GM18951 (cell line): Measurements from ENCODE around the gene MED22.
"Not testable (repeated sequence)": the region's sequence is repeated elsewhere in the genome, so short reads cannot be mapped to it uniquely, and the experiment has no call there.

Experiments used
- POLR2A ChIP-seq: IDR thresholded peaks from 4 replicates; pipeline ENCODE4 v1.6.1; 2011; ENCODE audit warnings: mild to moderate bottlenecking; ENCODE audit not compliant: insufficient read length, insufficient read depth; ENCODE audit errors: extremely low read depth
- in situ Hi-C: fragments of 300-500 bp; cut with MboI; formaldehyde crosslinking; loops from one replicate; pipeline ENCODE4 v1.12.0; 2022; ENCODE audit warnings: low sequenced_read_pairs, mixed read lengths, inconsistent platforms; ENCODE audit not compliant: unreplicated experiment

MED22 gene

DNA sequence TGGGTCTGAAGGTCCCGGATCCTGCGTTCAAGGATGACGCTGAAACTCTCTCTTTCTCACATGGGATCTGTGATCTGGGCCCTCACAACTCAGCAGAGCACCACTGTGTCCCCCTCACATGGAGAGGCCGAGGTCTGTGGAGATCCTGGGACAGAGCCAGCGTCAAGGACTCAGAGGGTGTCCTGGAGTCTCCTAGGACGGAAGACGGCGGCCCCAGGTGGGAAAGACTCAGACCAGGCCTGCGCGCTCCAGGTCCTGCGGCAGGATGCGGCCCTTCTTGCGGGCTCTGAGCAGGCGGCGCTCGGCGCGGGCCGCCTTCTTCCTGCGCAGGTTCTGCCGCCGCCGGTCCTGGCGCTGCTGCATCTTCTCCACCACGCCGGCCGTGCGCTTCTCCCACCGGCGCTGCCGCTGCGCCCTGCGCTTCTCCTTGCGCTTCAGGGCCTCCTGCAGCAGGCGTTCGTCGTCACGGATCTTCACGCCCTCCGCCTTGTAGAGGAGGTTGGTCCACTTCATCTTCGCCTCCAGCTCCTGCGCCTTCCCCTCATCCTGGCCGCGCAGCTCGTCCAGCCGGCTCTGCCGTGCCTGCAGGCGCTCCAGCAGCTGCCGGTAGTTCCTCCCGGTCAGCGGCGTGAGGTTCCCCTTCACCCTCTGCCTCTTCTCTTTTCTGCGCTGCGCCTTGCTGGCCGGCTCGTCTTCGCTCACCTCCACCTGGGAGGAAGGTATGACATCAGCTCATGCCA, 16.1 kb downstream of the MED22 start:
- no peak for TF ChIP-seq POLR2A
- in situ Hi-C loops: no loop called here

DNA sequence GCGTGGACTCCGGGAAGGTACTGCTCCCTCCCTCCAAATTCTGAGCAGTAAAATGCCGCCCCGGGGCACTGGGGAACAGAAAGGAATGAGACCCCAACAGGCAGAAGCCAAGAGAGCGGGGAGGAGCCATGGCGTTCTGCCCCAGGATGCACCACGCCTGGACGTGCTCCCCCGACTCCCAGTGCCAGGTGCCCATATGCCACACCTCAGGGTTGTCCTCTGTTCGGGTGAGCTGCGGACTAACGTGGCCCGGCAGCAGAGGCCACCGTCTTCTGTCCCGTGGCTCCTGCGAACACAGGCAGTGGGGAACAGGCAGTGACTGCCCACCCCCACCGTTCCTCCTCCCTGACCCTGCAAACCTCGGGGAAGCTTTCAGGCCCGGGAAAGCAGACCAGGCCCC, 16.7 kb downstream of the MED22 start:
- TF ChIP-seq POLR2A: no peak
- in situ Hi-C loops: no loop called here

DNA sequence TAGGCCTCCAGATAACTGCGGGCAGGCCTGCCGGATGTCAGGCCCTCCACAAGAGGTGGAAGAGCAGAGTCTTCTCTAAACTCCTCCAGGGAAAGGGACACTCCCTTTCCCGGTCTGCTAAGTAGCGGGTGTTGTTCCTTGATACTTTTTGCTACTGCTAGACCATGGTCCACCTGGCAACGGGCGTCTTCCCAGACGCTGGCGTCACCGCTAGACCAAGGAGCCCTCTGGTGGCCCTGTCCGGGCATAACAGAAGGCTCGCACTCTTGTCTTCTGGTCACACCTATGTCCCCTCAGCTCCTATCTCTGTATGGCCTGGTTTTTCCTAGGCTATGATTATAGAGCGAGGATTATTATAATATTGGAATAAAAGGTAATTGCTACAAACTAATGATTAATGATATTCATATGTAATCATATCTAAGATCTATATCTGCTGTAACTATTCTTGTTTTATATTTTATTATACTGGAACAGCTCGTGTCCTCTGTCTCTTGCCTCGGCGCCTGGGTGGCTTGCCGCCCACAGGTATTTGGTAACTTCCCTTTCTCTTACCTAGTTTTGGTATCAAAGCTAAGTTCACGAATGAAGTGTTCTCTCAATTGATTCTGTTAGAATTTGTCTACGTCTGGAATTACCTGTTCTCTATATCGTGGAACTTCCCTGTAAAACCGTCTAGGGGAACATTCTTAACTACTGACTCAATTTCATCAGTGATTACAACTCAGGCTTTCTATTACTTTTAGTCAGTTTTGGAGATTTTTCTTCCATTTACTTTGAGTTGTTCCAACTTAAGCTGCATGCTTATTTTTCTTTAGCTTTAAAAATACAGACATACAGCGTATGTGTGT, 18.4 kb downstream of the MED22 start:
- in situ Hi-C loops: not testable (repeated sequence)

DNA sequence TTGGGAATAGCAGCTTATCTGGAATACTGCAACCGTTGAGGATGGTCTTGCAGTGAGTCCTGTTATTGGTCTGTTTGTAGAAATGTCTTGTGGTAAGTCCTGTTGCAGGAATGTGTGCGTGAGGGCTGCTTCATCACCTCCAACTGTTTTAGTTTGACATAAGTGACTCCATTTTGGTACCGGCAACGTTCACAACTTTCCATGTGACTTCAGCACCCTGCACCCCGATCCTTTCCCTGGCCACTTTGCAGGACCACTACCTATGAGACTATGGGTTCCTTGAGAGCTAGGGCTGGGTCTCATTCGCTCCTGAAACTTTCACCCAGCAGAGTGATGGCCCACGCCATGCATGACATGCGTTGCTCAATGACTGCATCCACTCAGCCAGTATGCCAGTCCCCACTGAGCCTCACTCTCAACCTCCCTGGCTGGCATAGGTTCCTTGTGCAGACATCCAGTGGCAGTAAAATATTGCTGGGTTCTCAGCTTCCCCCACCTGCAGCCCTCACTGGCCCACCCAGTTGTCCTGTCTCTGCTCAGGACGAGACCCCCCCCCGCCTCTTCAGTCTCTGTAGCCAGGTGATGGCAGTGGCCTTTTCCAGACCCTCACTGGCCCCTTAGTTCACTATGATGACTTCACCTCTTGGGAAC, 20.0 kb downstream of the MED22 start:
- in situ Hi-C loops: no loop called here
- TF ChIP-seq POLR2A: no peak

DNA sequence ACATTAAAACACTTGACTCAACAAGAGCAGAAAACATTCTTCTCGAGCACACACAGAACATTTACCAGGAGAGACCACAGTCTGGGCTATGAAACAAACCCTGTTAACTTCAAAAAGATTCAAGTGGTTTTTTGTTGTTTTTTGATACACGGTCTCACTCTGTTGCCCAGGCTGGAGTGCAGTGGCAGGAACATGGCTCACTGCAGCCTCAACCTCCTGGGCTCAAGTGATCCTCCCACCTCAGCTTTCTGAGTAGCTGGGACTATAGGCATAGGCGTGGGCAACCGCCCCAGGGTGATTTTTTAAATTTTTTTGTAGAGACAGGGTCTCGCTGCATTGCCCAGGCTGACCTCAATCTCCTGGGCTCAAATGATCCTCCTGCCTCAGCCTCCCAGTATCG, 20.9 kb downstream of the MED22 start:
- in situ Hi-C loops: not testable (repeated sequence)

DNA sequence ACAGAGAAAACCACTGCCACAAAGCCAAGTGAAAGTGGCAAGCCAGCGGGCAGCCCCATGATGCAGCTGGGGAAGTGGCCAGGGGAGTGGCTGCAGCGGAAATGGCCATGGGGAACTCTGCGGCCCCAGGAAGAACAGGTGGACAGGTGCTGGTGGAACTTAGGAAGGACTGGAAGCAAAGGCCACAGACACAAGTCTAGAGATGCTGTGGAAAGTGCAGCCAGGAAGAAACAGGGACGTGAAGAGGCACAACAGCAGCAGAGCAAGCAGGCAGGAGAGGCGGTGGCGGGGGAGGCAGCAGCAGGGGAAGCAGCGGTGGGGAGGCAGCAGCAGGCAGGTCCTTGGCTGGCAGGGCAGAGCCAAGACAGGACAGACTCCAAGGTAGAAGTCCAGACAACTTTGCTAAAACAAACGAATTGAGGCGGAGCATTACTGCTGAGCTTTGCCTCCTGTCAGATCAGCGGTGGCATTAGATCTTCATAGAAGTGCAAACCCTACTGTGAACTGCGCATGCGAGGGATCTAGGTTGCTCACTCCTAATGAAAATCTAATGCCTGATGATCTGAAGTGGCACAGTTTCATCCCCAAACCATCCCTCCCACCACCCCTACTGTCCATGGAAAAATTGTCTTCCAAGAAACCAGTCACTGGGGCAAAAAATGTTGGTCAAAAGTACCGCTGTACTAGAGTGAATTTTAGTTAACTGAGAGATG, 23.8 kb downstream of the MED22 start:
- TF ChIP-seq POLR2A: no peak
- in situ Hi-C loops: no loop called here

DNA sequence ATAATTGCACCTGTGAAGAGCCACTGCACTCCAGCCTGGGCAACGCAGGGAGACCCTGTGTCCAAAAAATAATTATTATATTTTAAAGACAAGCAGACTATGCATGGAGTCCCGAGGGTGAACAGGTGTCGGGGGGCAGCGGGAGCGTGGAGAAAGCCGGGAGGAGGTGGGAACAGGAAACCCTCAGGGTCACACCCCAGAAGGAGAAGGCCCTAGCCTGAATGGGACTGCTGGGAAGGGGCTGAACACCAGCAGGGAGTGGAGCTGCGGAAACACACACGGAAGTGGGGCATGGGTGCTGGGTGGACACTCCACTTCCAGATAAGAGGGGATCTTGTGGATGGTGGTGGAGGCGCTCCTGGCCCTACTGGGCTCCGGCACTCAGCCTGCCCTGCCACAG, 24.7 kb downstream of the MED22 start:
- no peak for TF ChIP-seq POLR2A
- in situ Hi-C loops: no loop called here

DNA sequence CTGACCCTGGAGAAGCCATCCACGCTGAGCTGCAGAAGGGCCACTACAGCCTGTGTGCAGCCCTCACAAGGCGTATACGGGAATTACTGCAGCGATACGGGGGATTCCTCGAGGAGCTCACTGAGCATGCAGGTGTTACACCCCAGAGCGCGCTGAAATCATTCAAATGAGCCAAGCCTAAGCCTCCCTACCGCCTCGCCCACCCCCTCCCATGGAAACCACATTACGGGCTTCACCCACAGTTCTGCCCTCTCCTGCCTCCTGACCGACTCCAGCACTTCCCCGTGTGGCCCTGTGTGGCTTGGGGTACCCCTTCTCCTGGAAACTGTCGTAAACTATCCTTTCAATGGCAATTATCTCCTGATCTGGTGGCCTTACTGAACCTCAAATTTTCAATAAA, 25.2 kb downstream of the MED22 start:
- no peak for TF ChIP-seq POLR2A
- in situ Hi-C loops: no loop called here

DNA sequence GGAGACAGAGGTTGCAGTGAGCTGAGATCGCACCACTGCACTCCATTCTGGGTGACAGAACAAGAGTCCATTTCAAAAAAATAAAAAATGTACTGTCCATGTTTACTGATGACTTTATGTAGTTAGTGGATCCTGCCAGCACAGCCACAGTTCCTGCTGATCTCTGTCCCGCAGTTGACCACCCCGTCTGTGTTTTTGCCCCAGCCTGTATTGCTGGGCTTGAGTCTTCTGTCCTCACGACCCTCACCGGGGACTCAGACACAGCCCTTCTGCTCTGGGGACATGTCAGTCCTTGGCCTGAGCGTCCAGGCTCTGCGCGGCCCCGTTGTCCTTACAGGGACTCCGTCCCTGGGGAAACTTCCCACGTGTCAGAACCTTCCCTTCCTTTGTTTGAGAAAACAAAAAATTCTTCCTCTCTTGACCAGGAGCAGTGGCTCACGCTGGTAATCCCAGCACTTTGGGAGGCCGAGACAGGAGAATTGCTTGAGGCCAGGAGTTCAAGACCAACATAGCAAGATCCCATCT, 26.5 kb downstream of the MED22 start:
- no peak for TF ChIP-seq POLR2A

DNA sequence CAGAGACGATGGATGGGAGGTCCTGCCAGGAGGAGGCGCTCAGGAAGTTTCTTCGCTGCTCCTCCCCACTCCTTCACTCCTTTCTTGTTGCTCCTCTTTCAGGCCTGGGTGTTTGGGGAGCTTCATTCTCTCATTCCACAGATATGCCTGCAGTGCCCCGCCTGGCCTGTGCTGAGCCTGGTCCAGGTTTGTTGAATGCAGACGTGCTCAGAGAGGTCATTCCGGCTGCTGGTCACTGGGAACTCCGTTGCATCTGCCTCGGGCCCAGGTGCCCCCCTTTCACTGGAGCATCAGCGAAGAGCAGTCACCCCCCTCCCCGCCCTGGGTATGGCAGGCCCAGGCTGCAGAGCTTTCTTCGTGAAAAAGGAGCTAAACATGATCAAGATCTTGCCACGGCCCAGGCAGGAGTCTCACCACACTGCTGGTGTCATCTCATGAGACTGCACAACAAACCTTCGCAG, 27.5 kb downstream of the MED22 start:
- no peak for TF ChIP-seq POLR2A
- in situ Hi-C loops: no loop called here

More for the DNA sequence above, 26.5 kb downstream of the MED22 start:
- in situ Hi-C loops: no loop called here

DNA sequence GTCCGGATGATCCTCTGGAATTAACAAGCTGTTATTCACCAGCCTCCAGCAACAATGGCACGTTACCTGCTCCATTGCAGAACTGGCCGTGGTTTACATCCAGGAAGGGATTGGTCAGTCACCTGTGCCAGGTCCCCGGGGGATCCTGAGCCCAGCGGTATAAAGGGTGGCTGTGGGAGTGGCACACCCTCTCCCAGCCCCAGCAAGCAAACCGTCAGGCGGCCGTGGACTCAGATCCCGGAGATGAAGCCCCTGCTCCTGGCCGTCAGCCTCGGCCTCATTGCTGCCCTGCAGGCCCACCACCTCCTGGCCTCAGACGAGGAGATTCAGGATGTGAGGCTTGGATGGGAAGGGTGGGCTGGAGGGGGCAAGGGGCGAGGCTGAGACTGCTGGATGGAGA, 30.4 kb downstream of the MED22 start:
- in situ Hi-C loops: not testable (repeated sequence)

DNA sequence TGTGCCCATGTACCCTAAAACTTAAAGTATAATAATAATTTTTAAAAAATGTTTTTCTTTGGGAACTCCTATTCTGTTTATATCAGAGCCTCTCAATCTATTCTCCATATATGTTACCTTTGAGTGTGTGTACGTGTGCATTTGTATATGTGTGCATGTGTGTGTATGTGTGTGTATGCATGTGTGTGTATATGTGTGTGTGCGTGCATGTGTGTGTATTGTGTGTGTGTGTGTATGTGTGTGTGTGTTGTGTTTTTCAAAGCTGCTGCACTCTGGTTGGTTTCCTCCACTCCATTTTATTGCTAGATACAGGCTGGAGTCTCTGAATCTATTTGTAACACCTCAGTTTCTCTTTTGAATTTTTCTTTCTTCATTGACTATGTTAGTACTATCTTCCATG, 31.9 kb downstream of the MED22 start:
- no peak for TF ChIP-seq POLR2A
- in situ Hi-C loops: no loop called here

DNA sequence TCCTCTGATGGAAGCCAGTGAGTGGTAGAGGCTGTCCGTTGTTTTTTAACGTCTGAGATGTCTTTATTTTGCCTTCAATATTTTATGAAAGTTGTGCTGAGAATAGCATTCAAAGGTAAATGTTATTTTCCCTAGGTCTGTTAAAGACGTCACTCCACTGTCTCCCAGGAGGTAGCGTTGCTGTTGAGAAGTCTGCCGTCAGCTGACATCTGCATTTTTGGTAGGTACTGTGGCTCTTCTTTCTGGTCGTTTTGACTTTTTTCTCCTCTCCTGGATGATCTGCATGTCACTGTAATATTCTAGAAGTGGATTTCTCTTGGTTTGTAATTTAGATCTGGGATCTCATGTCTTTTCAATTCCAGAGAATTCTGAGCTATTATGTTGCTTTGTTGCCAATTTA, 38.3 kb downstream of the MED22 start:
- TF ChIP-seq POLR2A: no peak
- in situ Hi-C loops: no loop called here
